ENCODE data around the gene ELOVL7.
"Not testable (repeated sequence)": the region's sequence is repeated elsewhere in the genome, so short reads cannot be mapped to it uniquely, and the experiment has no call there.

Gene ELOVL7

GRCh38 chr5:60829490-60830266 is 14.4 kb downstream of the ELOVL7 start:
- no peak for DNase-seq

- no peak for DNase-seq
Measured at GRCh38 chr5:60827201-60827600, 16.9 kb downstream of the ELOVL7 start.

- no peak for DNase-seq
Measured at GRCh38 chr5:60826653-60827052, 17.4 kb downstream of the ELOVL7 start.

- no peak for DNase-seq
Measured at GRCh38 chr5:60823574-60823973, 20.5 kb downstream of the ELOVL7 start.

- no peak for DNase-seq
Measured at GRCh38 chr5:60822285-60822556, 21.8 kb downstream of the ELOVL7 start.

GRCh38 chr5:60821488-60822284 is 22.4 kb downstream of the ELOVL7 start:
- no peak for DNase-seq

- DNase-seq: no peak
Measured at GRCh38 chr5:60820593-60821487, 23.2 kb downstream of the ELOVL7 start.

GRCh38 chr5:60816138-60816537 is 27.9 kb downstream of the ELOVL7 start:
- not testable (repeated sequence) for DNase-seq

GRCh38 chr5:60814498-60814897 is 29.6 kb downstream of the ELOVL7 start:
- DNase-seq: no peak

GRCh38 chr5:60812426-60812825 is 31.6 kb downstream of the ELOVL7 start:
- DNase-seq: no peak

- no peak for DNase-seq
Measured at GRCh38 chr5:60811105-60811504, 33.0 kb downstream of the ELOVL7 start.

- no peak for DNase-seq
Measured at GRCh38 chr5:60810438-60811085, 33.5 kb downstream of the ELOVL7 start.

GRCh38 chr5:60809891-60810425 is 34.1 kb downstream of the ELOVL7 start:
- no peak for DNase-seq

GRCh38 chr5:60806591-60807243 is 37.4 kb downstream of the ELOVL7 start:
- DNase-seq: no peak

- no peak for DNase-seq
Measured at GRCh38 chr5:60805463-60805862, 38.6 kb downstream of the ELOVL7 start.

- DNase-seq: no peak
Measured at GRCh38 chr5:60803712-60804111, 40.4 kb downstream of the ELOVL7 start.

- DNase-seq: no peak
Measured at GRCh38 chr5:60802986-60803385, 41.1 kb downstream of the ELOVL7 start.

- DNase-seq: no peak
Measured at GRCh38 chr5:60802226-60802625, 41.8 kb downstream of the ELOVL7 start.

- DNase-seq: no peak
Measured at GRCh38 chr5:60797482-60798153, 46.5 kb downstream of the ELOVL7 start.

- not testable (repeated sequence) for DNase-seq
Measured at GRCh38 chr5:60795424-60795950, 48.6 kb downstream of the ELOVL7 start.

- no peak for DNase-seq
Measured at GRCh38 chr5:60794691-60795090, 49.4 kb downstream of the ELOVL7 start.

Measured in activated effector memory CD4-positive, alpha-beta T cell treated with Interleukin-2 at 50 U/mL for 16 hours (primary cell).